CD4-positive, alpha-beta T cell treated with Interleukin-2 at 100 ng/mL for 4 hours (primary cell): ENCODE data around the gene SNU13.
"Not testable (repeated sequence)": the region's sequence is repeated elsewhere in the genome, so short reads cannot be mapped to it uniquely, and the experiment has no call there.

Experiments used
- DNase-seq: peaks from one replicate; pipeline ENCODE4 v3.0.0-alpha.2; 2020; ENCODE audit warnings: low spot score

SNU13 gene

GRCh38 chr22:41641854-41642253, 46.8 kb downstream of the SNU13 start:
- DNase-seq: no peak

DNA sequence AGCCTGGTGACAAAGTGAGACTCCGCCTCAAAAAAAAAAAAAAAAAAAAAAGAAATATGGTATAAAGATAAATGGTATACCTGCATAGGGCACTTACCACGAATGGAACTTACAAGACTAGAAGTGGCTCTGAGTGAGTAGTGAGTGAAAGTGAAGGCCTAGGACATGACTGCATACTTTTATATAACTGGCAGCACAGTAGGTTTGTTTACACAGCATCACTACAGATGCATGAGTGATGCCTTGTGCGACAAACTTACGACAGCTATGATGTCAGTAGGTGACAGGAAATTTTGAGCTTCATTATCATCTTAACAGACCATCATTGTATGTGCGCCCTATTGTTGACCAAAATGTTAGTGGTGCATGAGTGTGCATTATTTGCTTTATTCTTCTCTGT, 49.9 kb downstream of the SNU13 start:
- DNase-seq: no peak

- DNase-seq: no peak
Observed at GRCh38 chr22:41638124-41638523, 50.5 kb downstream of the SNU13 start.

- not testable (repeated sequence) for DNase-seq
Observed at GRCh38 chr22:41637623-41638022, 51.0 kb downstream of the SNU13 start.

DNA sequence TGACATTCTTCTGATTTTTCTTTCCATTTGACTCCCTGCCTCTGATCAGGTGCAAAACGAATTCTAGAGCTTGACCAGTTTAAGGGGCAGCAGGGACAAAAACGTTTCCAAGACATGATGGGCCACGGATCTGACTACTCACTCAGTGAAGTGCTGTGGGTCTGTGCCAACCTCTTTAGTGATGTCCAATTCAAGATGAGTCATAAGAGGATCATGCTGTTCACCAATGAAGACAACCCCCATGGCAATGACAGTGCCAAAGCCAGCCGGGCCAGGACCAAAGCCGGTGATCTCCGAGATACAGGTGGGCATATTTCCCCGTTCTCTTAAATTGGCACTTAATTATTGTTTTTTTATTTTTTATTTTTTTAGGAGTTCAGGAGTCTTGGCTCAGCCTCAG, 52.2 kb downstream of the SNU13 start:
- no peak for DNase-seq

DNA sequence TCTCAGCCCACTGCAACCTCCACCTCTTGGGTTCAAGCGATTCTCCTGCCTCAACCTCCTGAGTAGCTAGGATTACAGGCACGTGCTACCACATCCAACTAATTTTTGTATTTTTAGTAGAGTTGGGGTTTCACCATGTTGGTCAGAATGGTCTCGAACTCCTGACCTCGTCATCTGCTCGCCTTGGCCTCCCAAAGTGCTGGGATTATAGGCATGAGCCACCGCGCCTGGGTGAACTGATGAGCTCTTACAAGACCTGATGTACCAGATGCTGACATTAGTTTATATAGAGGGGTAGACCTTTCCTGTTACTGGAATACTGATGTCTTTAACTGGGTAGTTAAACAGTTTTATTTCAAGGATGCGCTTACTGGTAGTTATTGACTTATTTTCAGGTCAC, 54.1 kb downstream of the SNU13 start:
- not testable (repeated sequence) for DNase-seq

GRCh38 chr22:41631615-41632014, 57.1 kb downstream of the SNU13 start:
- DNase-seq: not testable (repeated sequence)

GRCh38 chr22:41631115-41631514, 57.6 kb downstream of the SNU13 start:
- not testable (repeated sequence) for DNase-seq

DNA sequence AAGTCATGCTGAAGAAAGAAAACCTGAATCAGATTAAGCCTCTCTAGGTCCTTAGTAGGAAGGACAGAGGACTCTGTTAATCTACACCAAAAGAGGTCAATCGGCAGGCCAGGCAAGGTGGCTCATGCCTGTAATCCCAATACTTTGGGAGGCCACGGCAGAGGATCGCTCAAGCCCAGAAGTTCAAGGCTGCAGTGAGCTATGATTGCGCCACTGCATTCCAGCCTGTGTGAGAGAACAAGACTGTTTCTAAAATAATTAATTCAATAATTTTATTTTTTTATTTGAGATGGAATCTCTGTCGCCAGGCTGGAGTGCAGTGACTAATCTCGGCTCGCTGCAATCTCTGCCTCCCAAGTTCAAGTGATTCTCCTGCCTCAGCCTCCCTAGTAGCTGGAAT, 63.1 kb downstream of the SNU13 start:
- no peak for DNase-seq
